ENCODE data around the gene CGNL1.
A peak's percentile ranks its signal among the peaks of the same experiment; 100 is the strongest.

Gene CGNL1

DNA sequence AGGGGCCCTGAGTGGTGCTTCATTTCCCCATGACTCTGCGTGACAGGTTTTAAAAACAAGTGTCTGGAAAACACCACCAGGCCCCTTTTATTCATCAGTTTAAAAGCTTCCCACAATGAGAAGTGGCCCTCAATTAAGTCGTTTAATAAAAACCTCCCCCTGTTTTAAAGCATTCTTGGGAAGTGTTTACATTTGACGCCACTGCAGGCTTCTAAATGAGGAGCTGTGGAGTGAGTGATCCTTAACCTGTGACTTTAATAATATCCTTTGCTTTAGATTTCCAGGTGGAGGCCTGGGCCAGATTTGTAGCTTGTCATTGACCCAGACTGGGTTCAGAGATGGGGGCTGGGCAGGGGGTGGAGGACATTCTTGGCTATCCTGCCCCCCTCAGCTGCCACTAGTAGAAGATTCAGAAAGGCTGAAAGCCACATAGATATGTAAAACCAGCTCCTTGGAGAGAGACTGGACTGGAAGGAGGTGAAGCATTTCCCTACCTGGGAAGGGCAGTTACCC lies 11.3 kb downstream of the CGNL1 start:
- peaks cover 5% of the 10 kb centered on the region for H3K9me3 ChIP-seq (ENCODE audit: control insufficient read depth, low read length)
- H3K36me3 ChIP-seq (ENCODE audit: control insufficient read depth in 1 of 2, insufficient read depth in 2 of 2, low read depth in 1 of 2, low read length in 2 of 2): peaks cover 0 to 6% of the 10 kb centered on the region in 2 experiments
- H3K9ac ChIP-seq (ENCODE audit: low read length): no peak overlapping the region
- no peak overlapping the region for H2BK120ac ChIP-seq (ENCODE audit: low read depth, low read length)
- H4K8ac ChIP-seq (ENCODE audit: low read length): no peak overlapping the region
- H2BK12ac ChIP-seq (ENCODE audit: low read length in 2 of 2): no peak overlapping the region
- 24% methylated on average over 3 of the region's 3 CpGs for WGBS
- no peak for DNase-seq
- peak overlapping the region; percentile 41 for H3K4me2 ChIP-seq (ENCODE audit: low read length, poor library complexity, severe bottlenecking)
- no peak overlapping the region for H3K4me3 ChIP-seq (ENCODE audit: insufficient read depth in 1 of 2, low read depth in 1 of 2, low read length in 2 of 2)
- H2AK5ac ChIP-seq (ENCODE audit: low read length, severe bottlenecking): peak overlapping the region; percentile 89
- no peak overlapping the region for H2BK5ac ChIP-seq (ENCODE audit: low read depth, low read length, poor library complexity, severe bottlenecking)
- H3K14ac ChIP-seq (ENCODE audit: low read length in 2 of 2): no peak overlapping the region
- H3K23ac ChIP-seq (ENCODE audit: low read length in 2 of 2): no peak overlapping the region
- no peak overlapping the region for H2AFZ ChIP-seq (ENCODE audit: low read depth, low read length)
- no peak overlapping the region for H4K91ac ChIP-seq (ENCODE audit: low read length)
- H3K4ac ChIP-seq (ENCODE audit: low read depth in 1 of 2, low read length in 2 of 2): no peak overlapping the region
- H2BK15ac ChIP-seq (ENCODE audit: low read depth, poor library complexity, severe bottlenecking): no peak overlapping the region
- peaks cover 25% of the 10 kb centered on the region for H3K79me1 ChIP-seq (replicated peaks; ENCODE audit: low read length, poor library complexity, severe bottlenecking)
- peaks cover 0 to 66% of the 10 kb centered on the region in 2 experiments for H3K27me3 ChIP-seq (ENCODE audit: control insufficient read depth in 1 of 2, insufficient read depth in 1 of 2, low read length in 2 of 2)
- H3K27ac ChIP-seq (ENCODE audit: low read length, poor library complexity, severe bottlenecking): peak overlapping the region; percentile 41
- H3K18ac ChIP-seq (ENCODE audit: low read depth in 1 of 2, low read length in 2 of 2): no peak overlapping the region
- H3K4me1 ChIP-seq (ENCODE audit: control insufficient read depth, insufficient read depth, low read depth, low read length): peaks cover 13% of the 10 kb centered on the region

DNA sequence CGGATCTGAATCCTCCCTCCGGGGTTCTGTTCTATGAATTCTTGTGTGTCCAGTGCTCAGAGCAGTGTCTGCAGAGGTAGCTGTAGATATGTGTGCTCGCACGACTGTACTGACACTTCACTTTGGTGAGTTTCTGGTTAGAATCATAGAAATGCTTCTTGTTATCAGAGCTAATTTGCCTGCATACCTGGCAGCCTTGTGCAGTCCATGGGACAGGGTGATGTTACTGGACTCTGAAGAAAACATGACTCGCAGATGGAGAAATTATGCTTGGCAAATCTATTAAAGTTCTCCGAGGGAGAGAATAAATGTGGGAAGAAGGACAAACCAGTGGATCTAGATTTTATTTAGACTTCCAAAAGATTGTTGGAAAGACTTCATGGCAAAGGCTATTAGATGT lies 12.2 kb downstream of the CGNL1 start:
- Histone ChIP-seq H3K9me3 (ENCODE audit: control insufficient read depth, low read length) (peaks cover 5% of the 10 kb centered on the region), H2BK120ac (ENCODE audit: low read depth, low read length) (no peak overlapping the region), H2BK5ac (ENCODE audit: low read depth, low read length, poor library complexity, severe bottlenecking) (no peak overlapping the region), H3K79me1 (replicated peaks; ENCODE audit: low read length, poor library complexity, severe bottlenecking) (peaks cover 25% of the 10 kb centered on the region), H3K23ac (ENCODE audit: low read length in 2 of 2) (no peak overlapping the region), H3K18ac (ENCODE audit: low read depth in 1 of 2, low read length in 2 of 2) (no peak overlapping the region), H3K36me3 (ENCODE audit: control insufficient read depth in 1 of 2, insufficient read depth in 2 of 2, low read depth in 1 of 2, low read length in 2 of 2) (peaks cover 0 to 6% of the 10 kb centered on the region in 2 experiments), H3K4me2 (ENCODE audit: low read length, poor library complexity, severe bottlenecking) (no peak overlapping the region), H3K14ac (ENCODE audit: low read length in 2 of 2) (no peak overlapping the region), H2BK15ac (ENCODE audit: low read depth, poor library complexity, severe bottlenecking) (no peak overlapping the region), H3K4me3 (ENCODE audit: insufficient read depth in 1 of 2, low read depth in 1 of 2, low read length in 2 of 2) (no peak overlapping the region), H4K91ac (ENCODE audit: low read length) (no peak overlapping the region), H3K4me1 (ENCODE audit: control insufficient read depth, insufficient read depth, low read depth, low read length) (peaks cover 13% of the 10 kb centered on the region), H2BK12ac (ENCODE audit: low read length in 2 of 2) (no peak overlapping the region), H3K27ac (ENCODE audit: low read length, poor library complexity, severe bottlenecking) (no peak overlapping the region), H3K4ac (ENCODE audit: low read depth in 1 of 2, low read length in 2 of 2) (no peak overlapping the region), H2AK5ac (ENCODE audit: low read length, severe bottlenecking) (peak overlapping the region; percentile 14), H4K8ac (ENCODE audit: low read length) (no peak overlapping the region), H2AFZ (ENCODE audit: low read depth, low read length) (no peak overlapping the region), H3K9ac (ENCODE audit: low read length) (no peak overlapping the region), H3K27me3 (ENCODE audit: control insufficient read depth in 1 of 2, insufficient read depth in 1 of 2, low read length in 2 of 2) (peaks cover 0 to 74% of the 10 kb centered on the region in 2 experiments)
- no peak for DNase-seq
- 81% methylated on average over 6 of the region's 6 CpGs for WGBS

DNA sequence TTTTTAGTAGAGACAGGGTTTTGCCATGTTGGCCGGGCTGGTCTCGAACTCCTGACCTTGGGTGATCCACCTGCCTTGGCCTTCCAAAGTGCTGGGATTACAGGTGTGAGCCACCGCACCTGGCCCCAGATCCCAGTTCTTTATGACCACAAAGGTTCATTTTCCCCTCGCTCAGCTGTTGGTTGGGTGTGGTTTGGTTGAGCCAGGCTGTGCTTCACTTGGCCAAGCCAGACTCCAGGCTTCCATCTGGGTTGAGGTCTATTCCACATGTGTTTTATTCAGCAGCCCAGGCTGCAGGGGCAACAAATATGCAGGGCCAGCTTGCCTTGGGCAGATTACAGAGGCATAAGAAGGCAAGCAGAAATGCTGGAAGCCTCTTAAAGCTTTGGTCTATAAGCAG lies 13.7 kb downstream of the CGNL1 start:
- Histone ChIP-seq H2BK120ac (ENCODE audit: low read depth, low read length) (no peak overlapping the region), H2AFZ (ENCODE audit: low read depth, low read length) (no peak overlapping the region), H2BK5ac (ENCODE audit: low read depth, low read length, poor library complexity, severe bottlenecking) (no peak overlapping the region), H3K4me3 (ENCODE audit: insufficient read depth in 1 of 2, low read depth in 1 of 2, low read length in 2 of 2) (no peak overlapping the region), H4K8ac (ENCODE audit: low read length) (no peak overlapping the region), H3K18ac (ENCODE audit: low read depth in 1 of 2, low read length in 2 of 2) (no peak overlapping the region), H3K4ac (ENCODE audit: low read depth in 1 of 2, low read length in 2 of 2) (no peak overlapping the region), H3K14ac (ENCODE audit: low read length in 2 of 2) (no peak overlapping the region), H2BK15ac (ENCODE audit: low read depth, poor library complexity, severe bottlenecking) (no peak overlapping the region), H3K27ac (ENCODE audit: low read length, poor library complexity, severe bottlenecking) (no peak overlapping the region), H3K9ac (ENCODE audit: low read length) (no peak overlapping the region), H3K23ac (ENCODE audit: low read length in 2 of 2) (no peak overlapping the region), H2BK12ac (ENCODE audit: low read length in 2 of 2) (no peak overlapping the region), H2AK5ac (ENCODE audit: low read length, severe bottlenecking) (no peak overlapping the region), H3K27me3 (ENCODE audit: control insufficient read depth in 1 of 2, insufficient read depth in 1 of 2, low read length in 2 of 2) (peaks cover 0 to 76% of the 10 kb centered on the region in 2 experiments), H3K36me3 (ENCODE audit: control insufficient read depth in 1 of 2, insufficient read depth in 2 of 2, low read depth in 1 of 2, low read length in 2 of 2) (peaks cover 0 to 2% of the 10 kb centered on the region in 2 experiments), H3K4me1 (ENCODE audit: control insufficient read depth, insufficient read depth, low read depth, low read length) (peaks cover 17% of the 10 kb centered on the region), H3K9me3 (ENCODE audit: control insufficient read depth, low read length) (peaks cover 5% of the 10 kb centered on the region), H3K4me2 (ENCODE audit: low read length, poor library complexity, severe bottlenecking) (no peak overlapping the region), H3K79me1 (replicated peaks; ENCODE audit: low read length, poor library complexity, severe bottlenecking) (peaks cover 25% of the 10 kb centered on the region), H4K91ac (ENCODE audit: low read length) (no peak overlapping the region)
- no peak for DNase-seq
- WGBS: 76% methylated on average over 4 of the region's 4 CpGs

DNA sequence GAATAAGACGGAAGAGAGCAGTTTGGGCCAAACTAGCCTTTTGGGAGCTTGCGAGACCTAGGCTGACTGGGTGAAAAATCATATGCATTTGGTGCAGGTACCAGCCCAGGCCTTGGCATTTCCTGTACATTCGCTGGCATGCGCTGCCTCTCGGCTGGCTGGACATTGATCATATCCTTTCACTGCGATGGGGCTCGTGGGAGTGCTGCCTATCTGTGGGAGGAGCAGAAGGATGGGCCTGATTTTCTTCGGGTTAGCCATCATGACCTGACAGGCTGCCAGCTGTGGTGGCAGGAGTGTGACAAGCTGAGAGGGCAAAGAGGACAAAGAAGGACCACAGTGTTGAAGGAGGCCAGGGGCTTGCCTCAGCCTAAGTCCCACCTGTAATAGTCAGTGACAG lies 14.3 kb downstream of the CGNL1 start:
- Histone ChIP-seq H3K9ac (ENCODE audit: low read length) (no peak overlapping the region), H4K8ac (ENCODE audit: low read length) (no peak overlapping the region), H3K4me1 (ENCODE audit: control insufficient read depth, insufficient read depth, low read depth, low read length) (peaks cover 17% of the 10 kb centered on the region), H3K4me2 (ENCODE audit: low read length, poor library complexity, severe bottlenecking) (no peak overlapping the region), H3K18ac (ENCODE audit: low read depth in 1 of 2, low read length in 2 of 2) (no peak overlapping the region), H3K14ac (ENCODE audit: low read length in 2 of 2) (no peak overlapping the region), H2BK5ac (ENCODE audit: low read depth, low read length, poor library complexity, severe bottlenecking) (no peak overlapping the region), H2BK12ac (ENCODE audit: low read length in 2 of 2) (no peak overlapping the region), H4K91ac (ENCODE audit: low read length) (no peak overlapping the region), H3K27me3 (ENCODE audit: control insufficient read depth in 1 of 2, insufficient read depth in 1 of 2, low read length in 2 of 2) (peaks cover 0 to 73% of the 10 kb centered on the region in 2 experiments), H2AFZ (ENCODE audit: low read depth, low read length) (no peak overlapping the region), H3K36me3 (ENCODE audit: control insufficient read depth in 1 of 2, insufficient read depth in 2 of 2, low read depth in 1 of 2, low read length in 2 of 2) (peaks cover 0 to 2% of the 10 kb centered on the region in 2 experiments), H3K4me3 (ENCODE audit: insufficient read depth in 1 of 2, low read depth in 1 of 2, low read length in 2 of 2) (no peak overlapping the region), H3K27ac (ENCODE audit: low read length, poor library complexity, severe bottlenecking) (no peak overlapping the region), H3K23ac (ENCODE audit: low read length in 2 of 2) (no peak overlapping the region), H2BK15ac (ENCODE audit: low read depth, poor library complexity, severe bottlenecking) (no peak overlapping the region), H2AK5ac (ENCODE audit: low read length, severe bottlenecking) (peak overlapping the region; percentile 2), H3K4ac (ENCODE audit: low read depth in 1 of 2, low read length in 2 of 2) (no peak overlapping the region), H2BK120ac (ENCODE audit: low read depth, low read length) (no peak overlapping the region), H3K9me3 (ENCODE audit: control insufficient read depth, low read length) (peaks cover 5% of the 10 kb centered on the region), H3K79me1 (replicated peaks; ENCODE audit: low read length, poor library complexity, severe bottlenecking) (peaks cover 23% of the 10 kb centered on the region)
- DNase-seq: no peak
- 95% methylated on average over 8 of the region's 8 CpGs for WGBS
